Measurements from ENCODE around the gene NRIP3.

DNA sequence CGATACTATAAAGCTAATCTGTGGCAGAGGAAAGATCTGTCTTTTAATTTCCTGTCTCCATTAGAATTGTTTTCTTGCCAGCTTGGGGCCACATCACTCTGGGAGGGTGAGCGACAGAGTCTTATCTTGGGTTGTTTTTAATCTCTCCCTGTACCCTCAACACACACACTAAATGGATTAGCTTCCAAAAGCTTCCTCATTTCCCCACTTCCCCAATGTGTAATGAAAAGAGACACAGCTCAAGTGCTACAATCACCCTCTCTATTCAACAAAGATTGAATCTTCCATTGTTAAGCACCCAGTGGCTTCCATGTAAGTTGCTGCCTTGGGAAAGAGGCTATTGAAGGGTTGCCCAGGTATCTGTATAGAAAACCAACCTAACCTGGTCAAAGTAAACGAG is 54.9 kb downstream of the NRIP3 start:
- TF ChIP-seq, protein P1, sequence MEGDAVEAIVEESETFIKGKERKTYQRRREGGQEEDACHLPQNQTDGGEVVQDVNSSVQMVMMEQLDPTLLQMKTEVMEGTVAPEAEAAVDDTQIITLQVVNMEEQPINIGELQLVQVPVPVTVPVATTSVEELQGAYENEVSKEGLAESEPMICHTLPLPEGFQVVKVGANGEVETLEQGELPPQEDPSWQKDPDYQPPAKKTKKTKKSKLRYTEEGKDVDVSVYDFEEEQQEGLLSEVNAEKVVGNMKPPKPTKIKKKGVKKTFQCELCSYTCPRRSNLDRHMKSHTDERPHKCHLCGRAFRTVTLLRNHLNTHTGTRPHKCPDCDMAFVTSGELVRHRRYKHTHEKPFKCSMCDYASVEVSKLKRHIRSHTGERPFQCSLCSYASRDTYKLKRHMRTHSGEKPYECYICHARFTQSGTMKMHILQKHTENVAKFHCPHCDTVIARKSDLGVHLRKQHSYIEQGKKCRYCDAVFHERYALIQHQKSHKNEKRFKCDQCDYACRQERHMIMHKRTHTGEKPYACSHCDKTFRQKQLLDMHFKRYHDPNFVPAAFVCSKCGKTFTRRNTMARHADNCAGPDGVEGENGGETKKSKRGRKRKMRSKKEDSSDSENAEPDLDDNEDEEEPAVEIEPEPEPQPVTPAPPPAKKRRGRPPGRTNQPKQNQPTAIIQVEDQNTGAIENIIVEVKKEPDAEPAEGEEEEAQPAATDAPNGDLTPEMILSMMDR (IDR thresholded peaks at IDR 0.05): no peak
- no peak for TF ChIP-seq POLR2A (IDR thresholded peaks at IDR 0.05)
